HepG2 (cell line): ENCODE data around the gene MBL2. TPM values are rescaled to one million over a fixed set of nuclear protein-coding genes. Genes with fewer than 3 reads are reported as not detected.

Experiments
- ATRX ChIP-seq: sonication (generic); formaldehyde crosslinking; IDR thresholded peaks from 2 replicates; pipeline ENCODE4 v1.4.0; 2020; ENCODE audit warnings: missing genetic modification reagents, borderline replicate concordance
- CBFB ChIP-seq: sonication (generic); formaldehyde crosslinking; IDR thresholded peaks from 2 replicates; pipeline ENCODE4 v1.4.0; 2020; ENCODE audit warnings: missing genetic modification reagents
- HCFC1 ChIP-seq: fragments of 150-350 bp; IDR thresholded peaks from 2 replicates; pipeline ENCODE4 v1.6.1; 2014; ENCODE audit warnings: low read depth, low read length
- HDAC6 ChIP-seq: fragments of 200-600 bp; sonication (generic); IDR thresholded peaks from 2 replicates; pipeline ENCODE4 v1.7.0; 2017; ENCODE audit warnings: mild to moderate bottlenecking, antibody characterized with exemption, low read length, low read depth
- HMGXB4 ChIP-seq, 2 experiments: sonication (generic) in 1 of 2; formaldehyde crosslinking in 1 of 2; IDR thresholded peaks; 2 replicates each; pipeline versions ENCODE4 v1.4.0 to v1.6.1; 2018 to 2020; ENCODE audit warnings: missing genetic modification reagents in 2 of 2, borderline replicate concordance in 1 of 2, low read depth in 1 of 2, mild to moderate bottlenecking in 1 of 2, missing biosample characterization in 1 of 2
- JUNB ChIP-seq: sonication (generic); formaldehyde crosslinking; IDR thresholded peaks from 2 replicates; pipeline ENCODE4 v1.8.0; 2022; ENCODE audit warnings: missing genetic modification reagents, mild to moderate bottlenecking, borderline replicate concordance
- LRRFIP1 ChIP-seq: sonication (generic); formaldehyde crosslinking; conservative IDR thresholded peaks from 2 replicates; pipeline ENCODE4 v1.4.0; 2020; ENCODE audit warnings: missing genetic modification reagents
- MED1 ChIP-seq: sonication (generic); formaldehyde crosslinking; IDR thresholded peaks from 2 replicates; pipeline ENCODE4 v1.4.0; 2020; ENCODE audit warnings: missing genetic modification reagents
- NR1H2 ChIP-seq: sonication (generic); formaldehyde crosslinking; IDR thresholded peaks from 2 replicates; pipeline ENCODE4 v1.8.1; 2022; ENCODE audit warnings: low read depth, missing genetic modification reagents, borderline replicate concordance
- NR2F2 ChIP-seq: IDR thresholded peaks from 2 replicates; pipeline ENCODE4 v1.6.1; 2012; ENCODE audit warnings: low read depth, inconsistent platforms, borderline replicate concordance
- PPARG ChIP-seq: conservative IDR thresholded peaks from 2 replicates; pipeline ENCODE4 v1.6.1; 2016; ENCODE audit warnings: missing biosample characterization, missing genetic modification reagents
- RAD21 ChIP-seq: fragments of 450-650 bp; formaldehyde crosslinking; IDR thresholded peaks from 2 replicates; pipeline ENCODE4 v1.5.0; 2020; ENCODE audit warnings: mild to moderate bottlenecking
- RCOR2 ChIP-seq: IDR thresholded peaks from 2 replicates; pipeline ENCODE4 v1.6.1; 2016; ENCODE audit warnings: missing biosample characterization, missing genetic modification reagents
- RFX1 ChIP-seq: fragments of 450-650 bp; IDR thresholded peaks from 2 replicates; pipeline ENCODE4 v1.6.1; 2017
- STAG1 ChIP-seq: sonication (generic); formaldehyde crosslinking; IDR thresholded peaks from 2 replicates; pipeline ENCODE4 v1.4.0; 2020; ENCODE audit warnings: missing genetic modification reagents
- THAP11 ChIP-seq: IDR thresholded peaks from 2 replicates; pipeline ENCODE4 v1.6.1; 2016; ENCODE audit warnings: missing biosample characterization, missing genetic modification reagents
- ZBTB44 ChIP-seq: sonication (generic); formaldehyde crosslinking; IDR thresholded peaks from 2 replicates; pipeline ENCODE4 v1.4.0; 2020; ENCODE audit warnings: missing genetic modification reagents
- ZC3H13 ChIP-seq: sonication (generic); formaldehyde crosslinking; IDR thresholded peaks from 2 replicates; pipeline ENCODE4 v1.8.1; 2023; ENCODE audit warnings: mild to moderate bottlenecking, missing genetic modification reagents, moderate library complexity
- ZKSCAN8 ChIP-seq: IDR thresholded peaks from 2 replicates; pipeline ENCODE4 v1.6.1; 2016; ENCODE audit warnings: borderline replicate concordance, missing genetic modification reagents, missing compliant biosample characterization
- ZNF335 ChIP-seq: sonication (generic); formaldehyde crosslinking; IDR thresholded peaks from 2 replicates; pipeline ENCODE4 v1.4.0; 2020; ENCODE audit warnings: missing genetic modification reagents
- polyA plus RNA-seq, 8 experiments: library from polyadenylated mRNA; depleted of rRNA in 3 of 8; stranded (reverse) in 7 of 8; unstranded in 1 of 8; fragments of >200 nt; fragmentation: Illumina TruSeq in 4 of 8; extraction: Trizol in 4 of 8; gene quantifications; 2 replicates each; pipeline versions ENCODE4 v1.2.1 to v1.2.3, GENCODE V29; 2011 to 2016; ENCODE audit warnings: low read depth in 4 of 8, missing spikeins in 1 of 8, mixed read lengths in 1 of 8; ENCODE audit not compliant: insufficient read depth in 1 of 8
- total RNA-seq, 5 experiments: library from RNA; depleted of rRNA; stranded (reverse); fragments of >200 nt; fragmentation: Illumina TruSeq; extraction: Trizol; gene quantifications; 2 replicates each; pipeline ENCODE4 v1.2.3, GENCODE V29; 2016; ENCODE audit warnings: low read depth in 1 of 5

The MBL2 gene
- total and polyA plus RNA-seq, 2 of the 13 experiments (the other 11 are each of a cell fraction or from before 2014, with no cell fraction given): 9.6 to 16.2 TPM

- TF ChIP-seq LRRFIP1 (no peak), NR2F2 (0 out of 2 replicates have a peak, but pooled peaks have one; percentile 26), ATRX (CRISPR knock-in tag) (no peak), STAG1 (CRISPR knock-in tag) (peak; percentile 97), RFX1 (no peak), HDAC6 (no peak), HCFC1 (no peak), ZNF335 (CRISPR knock-in tag) (no peak), NR1H2 (no peak), MED1 (CRISPR knock-in tag) (0 out of 2 replicates have a peak, but pooled peaks have one; percentile 39), JUNB (no peak), ZC3H13 (CRISPR knock-in tag) (no peak), PPARG (CRISPR knock-in tag) (0 out of 2 replicates have a peak, but pooled peaks have one; percentile 23), HMGXB4 (CRISPR knock-in tag; IDR thresholded peaks at IDR 0.05; ENCODE audit: borderline replicate concordance in 1 of 2, low read depth in 1 of 2) (peak in 1 of 2 experiments; percentile 44; a peak in 1 of 4 replicates), ZKSCAN8 (CRISPR knock-in tag) (no peak), RCOR2 (CRISPR knock-in tag) (no peak), ZBTB44 (CRISPR knock-in tag) (no peak), RAD21 (CRISPR knock-in tag) (peak; percentile 98), CBFB (CRISPR knock-in tag) (no peak), THAP11 (CRISPR knock-in tag) (0 out of 2 replicates have a peak, but pooled peaks have one; percentile 13)
These were observed 31.5 kb downstream of the MBL2 start (continued) for GRCh38 chr10:52740913-52741675.
